Aorta (tissue), 5 donors: ENCODE measurements around the gene CHM. TPM values are rescaled to one million over a fixed set of nuclear protein-coding genes. Genes with fewer than 3 reads are reported as not detected.
"Not testable (repeated sequence)": the region's sequence is repeated elsewhere in the genome, so short reads cannot be mapped to it uniquely, and the experiment has no call there.

Experiments
- ATAC-seq: fragments of 200-7000 bp; cut with Tn5 transposase; one replicate; pipeline ENCODE4 v1.9.1; 2022; ENCODE audit warnings: moderate library complexity; ENCODE audit not compliant: low FRiP score
- DNase-seq, 2 donors: peaks; one replicate each; pipeline ENCODE4 v3.0.0-alpha.2; 2020
- H3K27ac ChIP-seq, 2 donors: one replicate each; pipeline ENCODE4 v1.5.1; 2013; ENCODE audit warnings: low read length in 2 of 2, mild to moderate bottlenecking in 2 of 2, moderate library complexity in 2 of 2, control low read depth in 1 of 2, inconsistent platforms in 1 of 2, low read depth in 1 of 2
- H3K27me3 ChIP-seq, 2 donors: one replicate each; pipeline ENCODE4 v1.6.1; 2013; ENCODE audit warnings: control low read depth in 1 of 2, low read length in 1 of 2, mild to moderate bottlenecking in 1 of 2, moderate library complexity in 1 of 2; ENCODE audit not compliant: insufficient read depth in 2 of 2, control insufficient read depth in 1 of 2
- H3K36me3 ChIP-seq, 2 donors: one replicate each; pipeline ENCODE4 v1.6.1; 2013; ENCODE audit warnings: control low read depth in 1 of 2, low read length in 1 of 2, mild to moderate bottlenecking in 1 of 2; ENCODE audit not compliant: insufficient read depth in 2 of 2, control insufficient read depth in 1 of 2
- H3K4me1 ChIP-seq, 2 donors: one replicate each; pipeline ENCODE4 v1.6.1; 2013; ENCODE audit warnings: low read length in 2 of 2, control low read depth in 1 of 2, mild to moderate bottlenecking in 1 of 2, moderate library complexity in 1 of 2; ENCODE audit not compliant: insufficient read depth in 2 of 2, control insufficient read depth in 1 of 2
- H3K4me3 ChIP-seq, 2 donors: one replicate each; pipeline ENCODE4 v1.5.1; 2013; ENCODE audit warnings: low read length in 2 of 2, control low read depth in 1 of 2, mild to moderate bottlenecking in 1 of 2
- H3K9me3 ChIP-seq: one replicate; pipeline ENCODE4 v1.6.1; 2013; ENCODE audit warnings: mild to moderate bottlenecking, low read length; ENCODE audit not compliant: control insufficient read depth
- WGBS, 2 donors: extraction: QIAGEN DNeasy Blood & Tissue Kit; methylation state at CpG; one replicate each; pipeline ENCODE4 v1.1.7; 2013; 5-methylcytosine and 5-hydroxymethylcytosine counted together
- intact Hi-C, 2 donors: fragments of 100-400 bp; cut with DNase I; formaldehyde crosslinking; loops; one replicate each; pipeline versions ENCODE4 v1.14.2 to v1.15.0; 2022
- polyA plus RNA-seq, 2 donors: library from polyadenylated mRNA; stranded (reverse); fragments of 200-250 nt; gene quantifications; one replicate each; pipeline ENCODE4 v1.2.3, GENCODE V29; 2013
- total RNA-seq, 2 donors: library from RNA; stranded (reverse); fragmentation: NEBNext Ultra II Directional; extraction: Animal tissue kit (Norgen Biotek cat#: 25700); gene quantifications; one replicate each; pipeline ENCODE4 v1.2.1, GENCODE V29; 2021
- donor health status: healthy with polysubstance abuse.
- donor health status: Bipolar disorder and iron deficiency.
- donor health status: DM: no; HTN: no; CAD: no.
- donor health status: DM: no; HTN: no; CAD: no.
- donor health status: DM: yes; HTN: yes; CAD: no.

The CHM gene
- total and polyA plus RNA-seq, 4 donors = 2.8 to 30.7 (median 20.9) TPM

DNA sequence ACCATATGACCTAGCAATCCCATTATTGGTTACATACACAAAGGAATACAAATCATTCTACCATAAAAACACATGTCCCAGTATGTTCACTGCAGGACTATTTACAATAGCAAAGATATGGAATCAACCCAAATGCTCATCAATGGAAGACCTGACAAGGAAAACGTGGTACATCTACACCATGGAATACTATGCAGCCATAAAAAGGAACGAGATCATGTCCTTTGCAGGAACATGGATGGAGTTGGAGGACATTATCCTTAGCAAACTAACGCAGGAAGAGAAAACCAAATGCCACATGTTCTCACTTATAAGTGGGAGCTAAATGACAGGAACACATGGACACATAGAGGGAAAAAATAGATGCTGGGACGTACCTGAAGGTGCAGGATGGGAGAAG lies 102.6 kb downstream of the CHM start:
- DNase-seq, H3K9me3 ChIP-seq, intact Hi-C loops, H3K27me3 ChIP-seq, H3K4me3 ChIP-seq, ATAC-seq, H3K36me3 ChIP-seq, H3K27ac ChIP-seq, H3K4me1 ChIP-seq: not testable (repeated sequence)
- 69 to 95% methylated on average over 4 of the region's 4 CpGs for WGBS, 2 donors

DNA sequence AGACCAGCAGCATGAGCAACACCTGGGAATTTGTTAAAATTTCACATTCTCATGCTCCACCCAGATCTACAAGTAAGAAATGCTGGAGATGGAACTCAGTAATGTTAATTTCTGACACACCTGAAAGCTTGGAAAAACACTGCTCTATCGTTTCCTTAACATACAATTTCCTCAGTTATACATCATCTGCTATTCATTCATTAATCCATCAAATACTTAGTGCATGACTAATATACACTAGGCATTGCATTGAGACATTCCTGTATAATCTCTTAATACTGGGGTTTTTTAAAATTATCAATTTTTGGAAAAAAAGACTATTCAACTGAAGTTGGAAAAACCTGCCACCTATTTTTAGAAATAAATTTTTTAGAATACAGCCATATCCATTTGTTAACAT lies 106.1 kb downstream of the CHM start:
- no peaks in the 10 kb centered on the region for H3K27me3 ChIP-seq
- no peak for ATAC-seq
- no peaks in the 10 kb centered on the region for H3K9me3 ChIP-seq
- intact Hi-C loops = no loop called here
- DNase-seq = no peak
- 71 to 77% methylated on average over 1 of the region's 1 CpG for WGBS, 2 donors
- no peak overlapping the region for H3K27ac ChIP-seq
- H3K36me3 ChIP-seq = peaks cover 0 to 2% of the 10 kb centered on the region in 2 donors
- H3K4me1 ChIP-seq = no peaks in the 10 kb centered on the region
- no peak overlapping the region for H3K4me3 ChIP-seq

DNA sequence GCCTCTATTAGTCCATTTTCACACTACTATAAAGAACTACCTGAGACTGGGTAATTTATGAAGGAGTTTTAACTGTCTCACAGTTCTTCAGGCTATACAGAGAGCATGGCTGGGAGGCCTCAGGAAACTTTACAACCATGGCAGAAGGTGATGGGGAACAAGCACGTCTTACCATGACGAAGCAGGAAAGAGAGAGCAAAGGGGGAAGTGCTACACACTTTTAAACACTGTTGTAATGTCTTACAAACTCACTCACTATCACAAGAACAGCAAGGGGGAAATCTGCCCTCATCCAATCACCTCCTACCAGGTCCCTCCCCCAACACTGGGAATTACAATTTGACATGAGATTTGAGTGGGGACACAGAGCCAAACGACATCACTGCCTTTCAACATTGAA lies 107.4 kb downstream of the CHM start:
- intact Hi-C loops, H3K4me3 ChIP-seq, H3K36me3 ChIP-seq, ATAC-seq, H3K9me3 ChIP-seq, H3K4me1 ChIP-seq, H3K27me3 ChIP-seq, DNase-seq, H3K27ac ChIP-seq: not testable (repeated sequence)
- 55 to 80% methylated on average over 3 of the region's 3 CpGs for WGBS, 2 donors

DNA sequence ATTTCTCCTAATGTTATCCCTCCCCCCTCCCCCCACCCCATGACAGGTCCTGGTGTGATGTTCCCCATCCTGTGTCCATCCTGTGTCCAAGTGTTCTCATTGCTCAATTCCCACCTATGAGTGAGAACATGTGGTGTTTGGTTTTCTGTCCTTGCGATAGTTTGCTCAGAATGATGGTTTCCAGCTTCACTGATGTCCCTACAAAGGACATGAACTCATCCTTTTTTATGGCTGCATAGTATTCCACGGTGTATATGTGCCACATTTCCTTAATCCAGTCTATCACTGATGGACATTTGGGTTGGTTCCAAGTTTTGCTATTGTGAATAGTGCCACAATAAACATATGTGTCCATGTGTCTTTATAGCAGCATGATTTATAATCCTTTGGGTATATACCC lies 113.0 kb downstream of the CHM start:
- ATAC-seq, DNase-seq, intact Hi-C loops, H3K36me3 ChIP-seq, H3K4me3 ChIP-seq, H3K9me3 ChIP-seq, H3K27ac ChIP-seq, H3K27me3 ChIP-seq, H3K4me1 ChIP-seq: not testable (repeated sequence)
- 74 to 97% methylated on average over 2 of the region's 2 CpGs for WGBS, 2 donors

DNA sequence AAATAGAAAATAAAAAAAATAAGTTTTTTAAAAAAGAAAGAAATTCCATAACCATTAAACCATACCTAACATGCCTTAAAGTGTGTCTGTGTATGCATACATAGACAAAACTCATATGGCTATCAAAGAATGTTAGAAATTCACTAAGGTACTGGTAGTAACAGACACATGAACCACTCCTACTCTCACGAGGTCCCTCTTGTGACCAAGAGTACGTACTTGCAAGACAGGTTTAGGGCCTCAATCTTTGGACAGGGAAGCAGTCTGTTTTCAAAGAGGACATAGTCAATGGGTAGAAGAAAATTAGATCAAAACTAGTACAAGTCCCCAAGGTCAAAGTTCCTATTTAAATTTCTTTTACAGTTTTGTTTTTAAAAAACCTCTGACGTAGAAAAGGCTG lies 117.3 kb downstream of the CHM start:
- WGBS, 2 donors = 64 to 76% methylated on average over 3 of the region's 3 CpGs

DNA sequence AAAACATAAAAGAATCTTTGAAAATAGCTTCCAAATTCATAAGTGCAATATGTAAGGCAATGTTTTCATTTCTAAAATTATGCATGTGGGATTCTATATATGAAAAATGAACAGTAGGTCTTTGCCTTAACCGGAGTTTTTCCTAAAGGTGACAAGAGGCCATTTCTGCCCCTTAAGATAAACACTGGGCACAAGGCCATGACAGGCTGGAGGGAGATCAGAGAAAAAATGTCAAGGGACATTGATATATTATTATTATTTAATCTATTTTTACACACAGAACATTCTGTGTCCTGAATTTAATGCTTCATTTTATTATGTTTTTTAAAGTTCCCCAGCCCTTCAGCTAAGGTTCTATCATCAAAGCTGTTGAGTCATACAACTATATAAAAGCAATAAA lies 118.8 kb downstream of the CHM start:
- no peak overlapping the region for H3K27ac ChIP-seq
- H3K4me1 ChIP-seq = no peaks in the 10 kb centered on the region
- H3K27me3 ChIP-seq = no peaks in the 10 kb centered on the region
- no peaks in the 10 kb centered on the region for H3K36me3 ChIP-seq
- ATAC-seq (no peak), DNase-seq (no peak)
- no peaks in the 10 kb centered on the region for H3K9me3 ChIP-seq
- no peak overlapping the region for H3K4me3 ChIP-seq
- intact Hi-C loops = no loop called here
- 12 to 24% methylated on average over 1 of the region's 1 CpG for WGBS, 2 donors

More for the DNA sequence above, 117.3 kb downstream of the CHM start:
- Histone ChIP-seq H3K4me3 (no peak overlapping the region), H3K4me1 (no peaks in the 10 kb centered on the region), H3K27me3 (no peaks in the 10 kb centered on the region), H3K36me3 (no peaks in the 10 kb centered on the region), H3K27ac (no peak overlapping the region), H3K9me3 (no peaks in the 10 kb centered on the region)
- DNase-seq (no peak), ATAC-seq (no peak)
- intact Hi-C loops = no loop called here

DNA sequence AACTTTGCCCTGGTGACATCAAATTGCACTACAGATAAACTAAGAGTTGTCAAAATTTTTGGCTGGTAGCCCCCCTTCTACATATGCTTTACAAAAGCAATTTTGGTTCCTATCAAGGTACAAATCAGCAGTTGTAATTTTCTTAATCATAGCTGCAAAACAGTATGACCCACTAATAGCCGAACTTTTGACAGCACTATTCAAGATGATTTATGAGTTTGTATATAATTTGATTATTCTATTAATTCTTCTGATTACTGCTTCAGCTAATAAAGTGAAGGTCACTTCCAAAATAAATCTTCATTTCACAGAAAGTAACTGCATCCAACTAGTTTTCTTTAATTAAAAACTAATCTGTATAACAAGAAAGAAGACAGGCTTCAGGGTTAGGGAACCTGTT lies 119.6 kb downstream of the CHM start:
- H3K36me3 ChIP-seq = no peaks in the 10 kb centered on the region
- no peaks in the 10 kb centered on the region for H3K27me3 ChIP-seq
- DNase-seq = no peak
- H3K27ac ChIP-seq = no peak overlapping the region
- intact Hi-C loops = no loop called here
- no peak for ATAC-seq
- no peaks in the 10 kb centered on the region for H3K9me3 ChIP-seq
- H3K4me1 ChIP-seq = no peaks in the 10 kb centered on the region
- no peak overlapping the region for H3K4me3 ChIP-seq
- WGBS, 2 donors = 62 to 72% methylated on average over 1 of the region's 1 CpG

DNA sequence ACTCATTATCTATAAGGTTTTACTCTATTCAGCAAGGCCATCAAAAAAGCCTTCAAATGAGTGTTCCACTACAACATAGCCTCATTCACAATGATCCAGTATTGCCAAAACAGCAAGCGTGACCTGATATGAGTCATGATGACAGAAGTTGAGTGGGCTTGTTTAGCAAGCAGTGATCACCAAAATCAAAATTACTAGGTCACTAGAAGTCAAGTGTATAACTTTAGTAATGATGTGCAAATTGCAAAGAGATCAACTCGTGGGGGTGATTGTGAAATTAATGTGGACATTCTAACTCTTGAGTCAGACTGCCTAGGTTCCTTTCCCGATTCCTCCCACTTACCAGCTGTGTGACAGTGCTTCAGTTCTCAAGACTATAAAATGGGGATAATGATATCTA lies 124.5 kb downstream of the CHM start:
- Histone ChIP-seq H3K4me3 (no peak overlapping the region), H3K27ac (no peak overlapping the region), H3K4me1 (no peaks in the 10 kb centered on the region), H3K27me3 (no peaks in the 10 kb centered on the region), H3K36me3 (no peaks in the 10 kb centered on the region), H3K9me3 (no peaks in the 10 kb centered on the region)
- no peak for ATAC-seq
- WGBS, 2 donors = 75 to 85% methylated on average over 3 of the region's 3 CpGs
- intact Hi-C loops = no loop called here
- no peak for DNase-seq

DNA sequence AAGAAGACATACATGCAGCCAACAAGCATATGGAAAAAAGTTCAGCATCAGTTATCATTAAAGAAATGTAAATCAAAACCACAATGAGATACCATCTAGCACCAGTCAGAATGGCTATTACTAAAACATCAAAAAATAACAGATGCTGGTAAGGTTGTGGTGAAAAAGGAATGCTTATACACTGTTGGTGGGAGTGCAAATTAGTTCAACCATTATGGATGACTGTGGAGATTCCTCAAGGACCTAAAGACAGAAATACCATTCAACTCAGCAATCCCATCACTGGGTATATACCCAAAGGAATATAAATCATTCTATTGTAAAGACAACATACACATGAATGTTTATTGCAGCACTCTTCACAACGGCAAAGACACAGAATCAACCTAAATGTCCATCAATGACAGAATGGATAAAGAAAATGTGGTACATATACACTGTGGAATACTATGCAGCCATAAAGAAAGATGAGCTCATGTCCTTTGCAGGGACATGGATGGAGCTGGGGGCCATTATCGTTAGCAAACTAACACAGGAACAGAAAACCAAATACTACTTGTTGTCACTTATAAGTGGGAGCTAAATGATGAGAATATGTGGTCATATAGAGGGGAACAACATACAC lies 130.6 kb downstream of the CHM start:
- H3K36me3 ChIP-seq, DNase-seq, ATAC-seq, H3K4me1 ChIP-seq, H3K27ac ChIP-seq, intact Hi-C loops, H3K27me3 ChIP-seq, H3K9me3 ChIP-seq, H3K4me3 ChIP-seq: not testable (repeated sequence)
- 88 to 99% methylated on average over 2 of the region's 2 CpGs for WGBS, 2 donors
